HG03378 (cell line): ENCODE measurements around the gene TRAPPC2.
A peak's percentile ranks its signal among the peaks of the same experiment; 100 is the strongest.
"Not testable (repeated sequence)": the region's sequence is repeated elsewhere in the genome, so short reads cannot be mapped to it uniquely, and the experiment has no call there.

Experiments used
- ATAC-seq: cut with Tn5 transposase; IDR thresholded peaks from one replicate; pipeline ENCODE4 v1.9.1; 2021; ENCODE audit warnings: mild to moderate bottlenecking, moderate library complexity; ENCODE audit not compliant: unreplicated experiment

Gene TRAPPC2

DNA sequence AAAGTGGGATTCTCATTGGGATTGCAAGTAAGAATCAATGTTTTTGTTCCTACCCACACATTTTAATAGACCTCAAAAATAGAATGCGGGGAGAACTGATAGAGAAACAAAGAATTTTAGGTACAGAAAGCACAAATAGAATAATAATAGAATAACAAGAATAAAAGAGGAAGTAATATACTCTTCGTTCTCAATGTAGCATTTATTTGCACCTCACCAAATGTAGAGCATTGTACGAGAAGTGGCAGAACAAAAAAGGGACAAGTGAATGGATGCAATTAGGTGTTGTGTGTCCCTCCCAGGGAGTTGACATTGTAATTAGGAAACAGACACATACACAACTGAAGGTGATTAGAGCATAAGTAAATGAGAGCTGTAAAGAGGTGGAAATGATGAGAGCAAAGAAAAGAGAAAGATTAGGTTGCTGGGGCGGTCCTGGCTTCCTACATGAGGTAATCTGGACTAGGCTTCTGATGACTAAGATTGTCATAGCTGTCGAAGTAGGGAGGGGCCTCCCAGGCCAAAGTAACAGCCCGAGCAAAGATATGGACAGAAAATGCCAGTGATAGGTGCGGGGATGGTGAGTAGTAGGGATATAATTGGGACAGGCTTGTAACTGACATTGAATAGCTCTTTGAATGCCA, 35.1 kb downstream of the TRAPPC2 start:
- ATAC-seq, result no peak

- ATAC-seq, result no peak
Observed at GRCh38 chrX:13698432-13698831, 36.0 kb downstream of the TRAPPC2 start.

- no peak for ATAC-seq
Observed at GRCh38 chrX:13697976-13698375, 36.4 kb downstream of the TRAPPC2 start.

DNA sequence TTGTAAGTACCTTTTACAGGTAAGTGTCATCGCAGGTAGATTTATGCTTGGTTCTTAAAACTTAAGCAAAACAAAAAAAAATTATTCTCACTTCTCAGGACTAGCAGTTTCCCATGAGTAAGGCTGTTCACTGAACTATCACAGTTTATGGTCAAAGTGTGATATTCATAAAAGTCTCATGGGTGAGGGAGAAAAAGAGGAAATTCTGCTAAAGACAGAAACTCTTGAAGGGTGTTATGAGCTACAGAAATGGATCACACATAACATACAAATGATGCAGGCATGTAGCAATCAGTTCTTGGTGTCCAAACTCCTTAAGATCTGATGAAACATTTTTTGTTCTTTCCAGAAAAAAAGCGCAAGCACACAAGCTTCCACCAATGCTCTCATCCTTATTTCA, 37.0 kb downstream of the TRAPPC2 start:
- peak; percentile 63 for ATAC-seq

GRCh38 chrX:13695601-13696115, 38.8 kb downstream of the TRAPPC2 start:
- no peak for ATAC-seq

GRCh38 chrX:13694983-13695382, 39.4 kb downstream of the TRAPPC2 start:
- ATAC-seq, result no peak

DNA sequence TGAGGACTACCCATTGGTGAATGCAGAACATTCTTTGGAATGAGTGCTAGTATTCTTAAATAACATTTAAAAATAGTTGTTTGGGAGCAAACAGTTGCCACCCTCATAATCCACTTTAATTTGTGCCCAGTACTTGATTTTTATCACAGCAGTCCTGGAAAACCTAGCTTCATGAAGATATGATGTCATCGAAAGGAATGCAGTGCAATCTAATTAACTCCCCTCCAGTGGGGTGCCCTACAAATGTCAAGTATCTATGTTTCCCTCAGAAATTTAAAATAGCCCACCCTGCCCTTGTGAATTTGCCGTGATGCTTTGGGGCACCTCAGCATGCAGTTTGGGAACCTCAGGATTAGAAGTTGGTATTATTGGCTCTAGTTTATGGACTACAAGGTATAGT, 40.1 kb downstream of the TRAPPC2 start:
- ATAC-seq, result no peak

DNA sequence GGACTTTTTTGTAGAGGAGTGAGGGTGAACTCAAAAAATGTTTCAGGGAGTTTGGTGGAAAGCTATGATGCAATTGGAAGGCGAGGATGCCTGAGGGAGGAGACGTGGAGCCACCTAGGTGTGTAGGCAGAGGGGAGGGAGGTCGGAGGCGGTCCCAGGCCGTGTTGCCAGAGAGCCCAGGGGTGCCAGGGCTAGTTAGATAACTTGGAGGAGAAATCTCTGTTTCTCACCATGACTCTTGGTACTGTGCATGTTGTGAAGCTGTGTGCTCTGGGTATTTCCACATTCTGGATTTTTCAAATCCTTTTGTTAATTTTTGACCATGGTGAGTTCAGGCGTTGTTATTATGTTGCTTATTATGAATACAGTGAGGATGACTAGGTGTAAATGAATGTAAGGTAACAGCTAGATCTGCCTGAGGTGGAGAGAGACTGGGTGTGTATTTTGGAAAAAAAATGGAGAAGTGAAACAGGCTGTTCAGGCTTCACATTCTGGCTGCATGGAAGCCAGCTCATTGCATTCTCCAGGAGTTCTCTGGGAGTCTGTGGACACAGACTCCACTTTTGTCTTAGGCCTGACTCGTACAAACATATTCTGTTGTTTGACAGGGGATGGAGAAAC, 41.0 kb downstream of the TRAPPC2 start:
- ATAC-seq, result no peak

DNA sequence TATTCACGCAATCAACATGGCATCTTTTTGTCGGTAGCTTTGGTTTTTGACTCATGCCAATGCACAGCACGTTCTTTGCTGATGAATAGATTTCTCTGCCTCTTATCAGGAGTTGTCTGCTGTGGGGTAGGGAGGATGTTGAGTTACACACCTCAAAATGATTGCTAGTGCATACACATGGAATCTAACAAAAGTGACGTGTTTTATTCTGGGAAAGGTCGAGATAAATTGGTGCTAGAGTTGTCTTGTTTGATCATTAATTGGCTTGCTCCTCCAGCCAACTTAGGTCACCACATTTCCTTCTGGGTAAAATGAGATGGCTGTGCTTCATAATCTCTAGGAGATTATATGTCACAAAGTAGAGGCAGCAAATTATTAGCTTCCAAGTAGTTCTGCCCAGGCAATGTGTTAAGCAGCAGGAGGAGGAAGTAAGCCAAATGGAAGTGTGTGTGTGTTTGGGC, 41.6 kb downstream of the TRAPPC2 start:
- no peak for ATAC-seq

DNA sequence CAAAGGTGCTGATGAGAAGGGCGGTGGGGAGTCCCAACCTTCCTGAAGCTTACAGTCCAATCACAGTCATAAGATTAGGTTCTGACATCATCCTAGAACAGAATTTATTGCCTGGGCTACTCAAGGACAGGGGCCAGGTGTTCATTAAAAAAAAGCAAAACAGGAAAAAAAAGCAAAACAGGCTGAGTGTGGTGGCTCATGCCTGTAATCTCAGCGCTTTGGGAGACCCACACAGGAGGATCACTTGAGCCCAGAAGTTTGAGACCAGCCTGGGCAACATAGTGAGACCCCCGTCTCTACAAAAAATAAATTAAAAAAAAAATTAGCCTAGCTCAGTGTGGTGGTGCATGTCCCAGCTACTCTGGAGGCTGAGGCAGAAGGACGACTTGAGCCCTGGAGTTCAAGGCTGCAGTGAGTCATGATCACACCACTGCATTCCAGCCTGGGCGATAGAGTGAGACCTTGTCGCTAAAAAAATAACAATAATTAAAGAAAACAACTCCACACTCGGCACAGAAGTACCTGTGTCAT, 42.5 kb downstream of the TRAPPC2 start:
- no peak for ATAC-seq

DNA sequence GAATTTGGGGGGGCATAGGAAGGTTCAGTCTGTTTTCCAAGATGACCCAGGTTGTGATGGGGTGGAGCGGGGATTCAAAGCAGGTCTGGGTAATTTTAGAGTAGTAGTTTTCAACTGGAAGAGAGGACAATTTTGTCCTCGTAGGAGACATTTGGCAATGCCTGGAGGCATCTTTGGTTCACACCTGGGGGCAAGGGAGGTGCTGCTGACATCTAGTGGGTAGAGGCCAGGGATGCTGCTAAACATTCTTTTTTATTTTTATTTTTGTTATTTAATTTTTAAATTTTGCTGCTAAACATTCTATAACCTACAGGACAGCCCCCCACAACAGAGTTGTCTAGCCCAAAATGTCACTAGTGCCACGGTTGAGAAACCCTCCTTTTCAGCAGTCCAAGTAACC, 43.6 kb downstream of the TRAPPC2 start:
- no peak for ATAC-seq

- no peak for ATAC-seq
Observed at GRCh38 chrX:13689741-13690211, 44.6 kb downstream of the TRAPPC2 start.

DNA sequence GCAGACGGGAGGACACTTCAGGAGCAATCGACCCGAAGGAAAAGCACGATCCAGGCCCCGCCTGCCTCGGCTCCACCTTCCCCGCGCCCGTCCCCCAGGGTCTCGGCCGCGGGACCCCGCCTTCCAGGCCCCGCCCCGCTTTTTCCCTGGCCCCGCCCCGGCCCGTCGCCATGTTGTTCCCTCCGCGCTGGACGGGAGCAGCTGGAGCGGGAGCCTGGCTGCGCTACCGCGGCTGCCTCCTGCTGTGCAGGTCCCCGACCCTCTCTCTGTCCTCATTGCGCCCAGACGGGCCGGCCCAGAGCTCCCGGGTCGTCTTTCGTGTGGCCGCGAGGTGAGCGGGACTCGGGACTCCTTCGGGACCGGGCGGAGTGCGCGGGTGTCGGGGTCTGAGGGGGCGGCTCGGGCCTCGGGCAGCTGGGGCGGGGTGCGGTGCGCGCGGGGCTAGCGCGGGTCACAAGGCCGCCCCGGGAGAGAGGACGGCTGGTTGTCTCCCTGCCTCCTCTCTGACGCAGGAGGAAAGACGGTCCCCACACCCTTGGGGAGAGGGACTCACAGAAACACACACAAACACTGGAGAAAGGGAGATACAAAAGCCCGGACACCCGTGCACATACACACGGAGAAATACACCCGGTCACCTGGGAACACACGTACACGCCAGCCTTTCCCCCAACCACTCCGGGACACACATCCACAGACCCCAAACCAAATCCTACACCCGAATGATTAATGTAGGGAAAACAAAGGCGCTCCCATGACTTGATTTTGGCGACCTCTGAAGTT, 45.3 kb downstream of the TRAPPC2 start, which contains the start of gene RAB9A:
Gene RAB9A (plus strand): TSS at position 171 of the 783 bp plus-strand sequence. CDS start 19,619 bp downstream, outside the sequence.
- peak; percentile 34 for ATAC-seq

DNA sequence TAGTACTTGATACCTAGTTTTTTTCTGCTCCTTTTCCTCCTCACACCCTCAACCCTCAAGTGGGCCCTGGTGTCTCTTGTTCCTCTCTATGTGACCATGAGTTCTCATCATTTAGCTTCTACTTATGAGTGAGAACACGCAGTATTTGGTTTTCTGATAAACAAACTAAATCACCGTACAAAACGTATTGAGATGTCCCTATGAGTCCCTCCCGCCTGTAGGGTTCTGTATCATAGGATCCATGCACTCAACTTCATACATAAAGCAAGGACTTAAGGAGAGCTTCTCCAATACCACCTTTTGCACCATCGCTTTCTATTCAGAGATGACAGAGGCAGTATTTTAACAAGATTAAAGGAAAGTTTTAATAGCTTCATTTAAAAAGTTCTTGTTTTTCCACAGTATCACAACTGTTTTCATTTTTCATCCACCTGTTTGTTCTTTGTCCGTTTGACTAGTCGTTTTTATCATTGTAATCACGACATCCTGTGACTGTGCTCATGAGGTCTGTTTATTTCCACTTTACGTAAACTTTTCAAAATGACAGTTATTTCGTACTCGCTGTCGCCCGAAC, 45.9 kb downstream of the TRAPPC2 start:
- no peak for ATAC-seq

- no peak for ATAC-seq
Observed at GRCh38 chrX:13687203-13687602, 47.2 kb downstream of the TRAPPC2 start.

- ATAC-seq, result no peak
Observed at GRCh38 chrX:13685126-13685763, 49.2 kb downstream of the TRAPPC2 start.

GRCh38 chrX:13684361-13684760, 50.1 kb downstream of the TRAPPC2 start:
- ATAC-seq, result no peak

DNA sequence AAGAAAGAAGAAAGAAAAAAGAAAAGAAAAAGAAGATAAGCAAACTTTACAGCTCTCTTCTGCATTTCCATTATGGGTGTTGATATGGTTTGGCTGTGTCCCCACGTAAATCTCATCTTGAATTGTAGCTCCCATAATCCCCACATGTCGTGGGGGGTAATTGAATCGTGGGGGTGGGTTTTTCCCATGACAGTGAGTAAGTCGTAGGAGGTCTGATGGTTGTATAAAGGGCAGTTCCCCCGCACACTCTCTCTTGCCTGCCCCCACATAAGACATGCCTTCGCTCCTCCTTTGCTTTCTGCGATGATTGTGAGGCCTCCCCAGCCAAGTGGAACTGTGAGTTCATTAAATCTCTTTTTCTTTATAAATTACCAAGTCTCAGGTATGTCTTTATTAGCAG, 52.8 kb downstream of the TRAPPC2 start:
- no peak for ATAC-seq

- ATAC-seq, result not testable (repeated sequence)
Observed at GRCh38 chrX:13679700-13680099, 54.7 kb downstream of the TRAPPC2 start.

- no peak for ATAC-seq
Observed at GRCh38 chrX:13676885-13677284, 57.5 kb downstream of the TRAPPC2 start.
